ENCODE results near the gene MEF2A.
"Not testable (repeated sequence)": the region's sequence is repeated elsewhere in the genome, so short reads cannot be mapped to it uniquely, and the experiment has no call there.

MEF2A gene

GRCh38 chr15:99644913-99645542 lies 79.2 kb downstream of the MEF2A start:
- no peak overlapping the region for H3K4me3 ChIP-seq (ENCODE audit: low read depth, low read length)

- H3K4me3 ChIP-seq (ENCODE audit: low read depth, low read length), result no peak overlapping the region
These were observed 79.8 kb downstream of the MEF2A start for GRCh38 chr15:99645543-99645935.

GRCh38 chr15:99645951-99646350 lies 80.2 kb downstream of the MEF2A start:
- H3K4me3 ChIP-seq (ENCODE audit: low read depth, low read length), result no peak overlapping the region

- H3K4me3 ChIP-seq (ENCODE audit: low read depth, low read length), result no peak overlapping the region
These were observed 85.4 kb downstream of the MEF2A start for GRCh38 chr15:99651023-99651807.

GRCh38 chr15:99656205-99656604 lies 90.4 kb downstream of the MEF2A start:
- no peak overlapping the region for H3K4me3 ChIP-seq (ENCODE audit: low read depth, low read length)

- H3K4me3 ChIP-seq (ENCODE audit: low read depth, low read length), result no peak overlapping the region
These were observed 92.2 kb downstream of the MEF2A start for GRCh38 chr15:99657996-99658395.

GRCh38 chr15:99662903-99663302 lies 97.1 kb downstream of the MEF2A start:
- H3K4me3 ChIP-seq (ENCODE audit: low read depth, low read length), result no peak overlapping the region

GRCh38 chr15:99666073-99666472 lies 100.3 kb downstream of the MEF2A start:
- not testable (repeated sequence) for H3K4me3 ChIP-seq (ENCODE audit: low read depth, low read length)

- no peak overlapping the region for H3K4me3 ChIP-seq (ENCODE audit: low read depth, low read length)
These were observed 102.9 kb downstream of the MEF2A start for GRCh38 chr15:99668533-99669182.

- H3K4me3 ChIP-seq (ENCODE audit: low read depth, low read length), result no peak overlapping the region
These were observed 103.5 kb downstream of the MEF2A start for GRCh38 chr15:99669250-99669649.

- H3K4me3 ChIP-seq (ENCODE audit: low read depth, low read length), result no peak overlapping the region
These were observed 106.3 kb downstream of the MEF2A start for GRCh38 chr15:99671926-99672635.

- H3K4me3 ChIP-seq (ENCODE audit: low read depth, low read length), result no peak overlapping the region
These were observed 107.3 kb downstream of the MEF2A start for GRCh38 chr15:99673111-99673510.

- H3K4me3 ChIP-seq (ENCODE audit: low read depth, low read length), result no peak overlapping the region
These were observed 108.5 kb downstream of the MEF2A start for GRCh38 chr15:99674279-99674678.

- H3K4me3 ChIP-seq (ENCODE audit: low read depth, low read length), result no peak overlapping the region
These were observed 111.9 kb downstream of the MEF2A start for GRCh38 chr15:99677540-99678134.

- H3K4me3 ChIP-seq (ENCODE audit: low read depth, low read length), result no peak overlapping the region
These were observed 114.5 kb downstream of the MEF2A start for GRCh38 chr15:99680276-99680675.

- no peak overlapping the region for H3K4me3 ChIP-seq (ENCODE audit: low read depth, low read length)
These were observed 116.2 kb downstream of the MEF2A start for GRCh38 chr15:99681990-99682389.

GRCh38 chr15:99682455-99682854 lies 116.7 kb downstream of the MEF2A start:
- no peak overlapping the region for H3K4me3 ChIP-seq (ENCODE audit: low read depth, low read length)

- no peak overlapping the region for H3K4me3 ChIP-seq (ENCODE audit: low read depth, low read length)
These were observed 117.4 kb downstream of the MEF2A start for GRCh38 chr15:99683000-99683670.

GRCh38 chr15:99686290-99686689 lies 120.5 kb downstream of the MEF2A start:
- no peak overlapping the region for H3K4me3 ChIP-seq (ENCODE audit: low read depth, low read length)

GRCh38 chr15:99692825-99693224 lies 127.0 kb downstream of the MEF2A start:
- H3K4me3 ChIP-seq (ENCODE audit: low read depth, low read length), result no peak overlapping the region
